ENCODE data around the gene TAMM41. TPM values are rescaled to one million over a fixed set of nuclear protein-coding genes. Genes with fewer than 3 reads are reported as not detected.

TAMM41 gene
- total and polyA plus RNA-seq, 4 donors, result 9.2 to 20.6 (median 13.0) TPM

- H3K9me3 ChIP-seq (ENCODE audit: control insufficient read depth in 4 of 4, insufficient read depth in 3 of 4, low read length in 3 of 4), result no peaks in the 10 kb centered on the region
- H3K9ac ChIP-seq (ENCODE audit: insufficient read depth in 1 of 2, low read length in 2 of 2), result no peak overlapping the region
- H3K27me3 ChIP-seq (ENCODE audit: control insufficient read depth in 3 of 3, insufficient read depth in 3 of 3, low read length in 2 of 3), result no peaks in the 10 kb centered on the region
- peaks cover 16 to 35% (median 31%) of the 10 kb centered on the region in 4 donors for H3K36me3 ChIP-seq (ENCODE audit: control insufficient read depth in 4 of 4, insufficient read depth in 4 of 4, low read length in 4 of 4)
- 91 to 92% methylated on average over 5 of the region's 5 CpGs for WGBS, 2 donors
- no peak overlapping the region for H3K4me3 ChIP-seq
- no peaks in the 10 kb centered on the region for H3K4me1 ChIP-seq (ENCODE audit: control insufficient read depth in 5 of 5, insufficient read depth in 5 of 5, low read length in 5 of 5)
- ATAC-seq (ENCODE audit: insufficient read depth, low FRiP score) (no peak), DNase-seq (no peak)
- H3K27ac ChIP-seq (ENCODE audit: low read depth in 1 of 2, low read length in 1 of 2), result no peak overlapping the region
- no peak for TF ChIP-seq CTCF (IDR thresholded peaks at IDR 0.05; ENCODE audit: control extremely low read depth, extremely low read depth)
Observed at GRCh38 chr3:11825301-11825700, 21.4 kb downstream of the TAMM41 start.

- DNase-seq (no peak), ATAC-seq (ENCODE audit: insufficient read depth, low FRiP score) (no peak)
- Histone ChIP-seq H3K36me3 (ENCODE audit: control insufficient read depth in 4 of 4, insufficient read depth in 4 of 4, low read length in 4 of 4) (peaks cover 12 to 35% (median 18%) of the 10 kb centered on the region in 4 donors), H3K9me3 (ENCODE audit: control insufficient read depth in 4 of 4, insufficient read depth in 3 of 4, low read length in 3 of 4) (no peaks in the 10 kb centered on the region), H3K27ac (ENCODE audit: low read depth in 1 of 2, low read length in 1 of 2) (no peak overlapping the region), H3K4me3 (no peak overlapping the region), H3K27me3 (ENCODE audit: control insufficient read depth in 3 of 3, insufficient read depth in 3 of 3, low read length in 2 of 3) (no peaks in the 10 kb centered on the region), H3K4me1 (ENCODE audit: control insufficient read depth in 5 of 5, insufficient read depth in 5 of 5, low read length in 5 of 5) (no peaks in the 10 kb centered on the region), H3K9ac (ENCODE audit: insufficient read depth in 1 of 2, low read length in 2 of 2) (no peak overlapping the region)
- 77 to 94% methylated on average over 3 of the region's 3 CpGs for WGBS, 2 donors
- no peak for TF ChIP-seq CTCF (IDR thresholded peaks at IDR 0.05; ENCODE audit: control extremely low read depth, extremely low read depth)
Observed at GRCh38 chr3:11820531-11821041, 26.1 kb downstream of the TAMM41 start.

- Histone ChIP-seq H3K27me3 (ENCODE audit: control insufficient read depth in 3 of 3, insufficient read depth in 3 of 3, low read length in 2 of 3) (no peaks in the 10 kb centered on the region), H3K9me3 (ENCODE audit: control insufficient read depth in 4 of 4, insufficient read depth in 3 of 4, low read length in 3 of 4) (no peaks in the 10 kb centered on the region), H3K9ac (ENCODE audit: insufficient read depth in 1 of 2, low read length in 2 of 2) (no peak overlapping the region), H3K4me3 (no peak overlapping the region), H3K36me3 (ENCODE audit: control insufficient read depth in 4 of 4, insufficient read depth in 4 of 4, low read length in 4 of 4) (peaks cover 10 to 31% (median 16%) of the 10 kb centered on the region in 4 donors), H3K4me1 (ENCODE audit: control insufficient read depth in 5 of 5, insufficient read depth in 5 of 5, low read length in 5 of 5) (no peaks in the 10 kb centered on the region), H3K27ac (ENCODE audit: low read depth in 1 of 2, low read length in 1 of 2) (no peak overlapping the region)
- DNase-seq (peak in 2 of 3 donors; percentile 40 to 65), ATAC-seq (ENCODE audit: insufficient read depth, low FRiP score) (no peak)
- 92 to 93% methylated on average over 4 of the region's 4 CpGs for WGBS, 2 donors
- no peak for TF ChIP-seq CTCF (IDR thresholded peaks at IDR 0.05; ENCODE audit: control extremely low read depth, extremely low read depth)
Observed at GRCh38 chr3:11819146-11819689, 27.5 kb downstream of the TAMM41 start.

GRCh38 chr3:11818033-11818432 lies 28.7 kb downstream of the TAMM41 start:
- 81 to 86% methylated on average over 5 of the region's 5 CpGs for WGBS, 2 donors
- Histone ChIP-seq H3K36me3 (ENCODE audit: control insufficient read depth in 4 of 4, insufficient read depth in 4 of 4, low read length in 4 of 4) (peaks cover 10 to 31% (median 16%) of the 10 kb centered on the region in 4 donors), H3K9me3 (ENCODE audit: control insufficient read depth in 4 of 4, insufficient read depth in 3 of 4, low read length in 3 of 4) (no peaks in the 10 kb centered on the region), H3K27me3 (ENCODE audit: control insufficient read depth in 3 of 3, insufficient read depth in 3 of 3, low read length in 2 of 3) (no peaks in the 10 kb centered on the region), H3K4me3 (no peak overlapping the region), H3K27ac (ENCODE audit: low read depth in 1 of 2, low read length in 1 of 2) (no peak overlapping the region), H3K4me1 (ENCODE audit: control insufficient read depth in 5 of 5, insufficient read depth in 5 of 5, low read length in 5 of 5) (no peaks in the 10 kb centered on the region), H3K9ac (ENCODE audit: insufficient read depth in 1 of 2, low read length in 2 of 2) (no peak overlapping the region)
- no peak for ATAC-seq (ENCODE audit: insufficient read depth, low FRiP score)
- DNase-seq, result no peak
- no peak for TF ChIP-seq CTCF (IDR thresholded peaks at IDR 0.05; ENCODE audit: control extremely low read depth, extremely low read depth)
